GM21576 (cell line): ENCODE measurements around the gene PCDHAC1.

ENCODE experiments used
- ATAC-seq: cut with Tn5 transposase; IDR thresholded peaks from one replicate; pipeline ENCODE4 v1.9.1; 2021; ENCODE audit warnings: mild to moderate bottlenecking, moderate library complexity; ENCODE audit not compliant: unreplicated experiment

The PCDHAC1 gene

GRCh38 chr5:140966293-140967225 lies 40.5 kb downstream of the PCDHAC1 start, which contains the start of gene PCDHAC2:
PCDHAC2 (plus strand) TSS chr5:140966476; CDS start chr5:140966767, 291 bp downstream.
- no peak for ATAC-seq

- no peak for ATAC-seq
Measured at GRCh38 chr5:140967226-140967893, 41.3 kb downstream of the PCDHAC1 start.

DNA sequence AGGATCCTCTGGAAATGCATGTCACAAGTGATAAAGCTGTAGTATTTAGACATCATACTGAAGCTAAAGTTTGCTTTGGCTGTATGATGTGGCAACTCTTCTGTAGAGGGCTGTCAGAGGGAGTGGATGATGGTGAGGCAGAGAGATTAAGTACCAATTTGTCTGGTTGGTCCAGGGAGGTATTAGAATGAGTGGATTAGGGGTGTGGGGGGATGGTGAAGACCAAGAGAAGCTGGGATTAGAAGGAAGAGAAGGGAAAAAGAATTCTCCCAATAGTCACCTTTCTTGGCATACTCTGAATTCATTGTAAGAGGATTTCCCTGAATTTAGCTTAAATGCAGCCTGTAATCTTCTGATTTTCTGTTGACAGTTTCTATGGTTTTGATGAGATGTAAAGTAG lies 43.8 kb downstream of the PCDHAC1 start:
- no peak for ATAC-seq

DNA sequence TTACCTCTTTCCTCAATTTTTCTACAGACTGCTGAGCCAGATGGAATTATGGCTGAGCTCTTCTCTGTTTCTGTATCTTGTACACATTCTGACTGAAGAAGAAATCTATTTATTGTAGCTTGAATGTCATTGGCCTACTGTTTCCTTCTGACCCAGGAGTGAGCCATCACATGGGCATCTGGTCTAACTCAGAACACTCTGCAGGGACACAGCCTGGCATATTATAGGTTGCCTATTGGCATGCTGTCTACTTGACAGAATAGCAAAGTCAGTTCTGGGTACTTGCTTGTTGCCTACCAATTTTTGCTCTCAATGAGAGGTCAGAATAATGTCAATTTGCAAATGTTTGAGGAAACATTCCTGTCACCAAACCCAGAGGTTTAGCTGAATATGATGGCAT lies 47.5 kb downstream of the PCDHAC1 start:
- no peak for ATAC-seq

- ATAC-seq = no peak
Measured at GRCh38 chr5:140977003-140977402, 50.9 kb downstream of the PCDHAC1 start.

- ATAC-seq = no peak
Measured at GRCh38 chr5:140978260-140978659, 52.2 kb downstream of the PCDHAC1 start.

DNA sequence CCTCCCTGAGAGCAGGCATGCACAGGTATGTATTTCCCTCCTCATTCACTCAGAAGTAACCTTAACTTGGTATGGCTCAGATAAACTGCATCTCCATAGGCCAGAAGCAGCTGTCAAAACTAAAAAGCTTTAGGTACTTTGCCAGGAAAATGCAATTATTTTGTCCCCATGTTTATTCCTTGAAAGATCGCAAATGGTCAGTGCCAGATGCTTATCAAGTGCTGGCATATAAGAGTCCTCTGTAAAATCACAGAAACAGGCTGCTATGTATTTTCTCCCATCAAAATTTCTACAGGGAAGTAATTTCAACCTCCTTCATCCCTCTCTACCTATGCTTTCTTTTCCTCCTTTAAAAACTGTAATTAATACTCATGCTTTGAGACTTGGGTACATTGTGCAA lies 52.9 kb downstream of the PCDHAC1 start:
- no peak for ATAC-seq
